GM12892 (cell line): Measurements from ENCODE around the gene OR10R2.

Experiments used
- POLR2A ChIP-seq: IDR thresholded peaks from 2 replicates; pipeline ENCODE4 v1.6.1; 2011; ENCODE audit warnings: low read depth, low read length, control low read depth
- POLR2AphosphoS5 ChIP-seq: IDR thresholded peaks from 2 replicates; pipeline ENCODE4 v1.6.1; 2011; ENCODE audit warnings: low read depth, low read length, control low read depth
- TAF1 ChIP-seq: IDR thresholded peaks from 2 replicates; pipeline ENCODE4 v1.6.1; 2011; ENCODE audit warnings: low read depth, mild to moderate bottlenecking, control low read depth, low read length, borderline replicate concordance

GRCh38 chr1:158509471-158510156, 37.6 kb downstream of the OR10R2 start:
- TF ChIP-seq POLR2A (no peak), POLR2AphosphoS5 (no peak), TAF1 (no peak)
